ENCODE results near the gene DIAPH3.
"Not testable (repeated sequence)": the region's sequence is repeated elsewhere in the genome, so short reads cannot be mapped to it uniquely, and the experiment has no call there.

The DIAPH3 gene

DNA sequence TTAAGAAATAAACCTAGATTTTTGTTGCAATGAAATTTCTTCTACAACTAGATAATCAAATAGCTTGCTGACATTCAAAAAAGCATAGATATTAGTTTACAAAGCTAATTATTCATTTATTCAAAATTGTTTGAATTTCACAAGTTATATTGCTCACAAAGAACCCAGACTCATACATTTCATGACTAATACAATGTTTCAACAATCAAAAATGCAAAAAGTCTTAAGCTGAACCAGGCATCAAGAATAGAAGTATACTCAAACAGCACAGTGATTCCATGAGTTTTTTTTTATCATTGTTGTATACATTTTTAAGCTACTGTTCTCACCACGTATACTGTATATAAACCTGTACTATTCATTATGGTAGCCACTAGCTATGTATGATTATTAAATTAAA lies 51.0 kb downstream of the DIAPH3 start:
- intact Hi-C loops (cut with DNase I): no loop called here
- DNase-seq: no peak

DNA sequence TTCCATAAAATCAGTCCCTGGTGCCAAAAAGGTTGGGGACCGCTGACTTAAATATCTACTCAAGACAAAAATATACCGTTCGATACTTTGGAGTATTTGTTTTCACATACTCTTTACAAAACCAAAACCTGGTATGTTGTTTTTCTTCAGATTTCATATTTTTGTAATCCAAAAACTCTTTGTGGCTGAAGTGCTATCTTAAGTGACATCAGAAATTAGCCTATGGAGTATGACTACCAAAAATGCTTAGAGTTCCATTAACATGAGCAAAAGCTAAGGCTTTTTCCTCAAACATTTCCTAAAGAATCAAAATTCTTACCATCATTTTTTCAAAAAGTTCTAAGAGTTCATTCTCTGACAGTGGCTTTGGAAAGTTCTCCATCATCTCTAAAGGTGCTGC lies 52.0 kb downstream of the DIAPH3 start:
- intact Hi-C loops (cut with DNase I): no loop called here
- no peak for DNase-seq

DNA sequence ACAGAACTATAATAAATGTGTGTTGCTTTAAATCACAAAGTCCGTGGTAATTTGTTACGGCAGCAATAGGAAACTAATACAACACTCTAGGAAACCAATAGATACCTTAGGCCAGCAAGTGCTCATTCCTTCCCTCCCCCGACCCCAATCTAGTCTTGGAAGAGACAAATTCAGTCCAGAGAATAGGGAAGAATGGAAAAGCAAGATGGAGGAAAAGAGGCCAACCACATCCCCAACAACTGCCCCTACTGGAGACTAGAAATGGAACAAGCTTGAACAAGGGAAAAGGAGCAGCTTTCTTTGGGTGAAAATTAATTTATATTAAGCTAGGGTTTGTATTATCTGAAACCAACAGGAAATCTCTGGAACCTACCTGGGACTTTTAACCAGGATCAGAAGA lies 54.4 kb downstream of the DIAPH3 start:
- DNase-seq: no peak
- intact Hi-C loops (cut with DNase I): no loop called here

DNA sequence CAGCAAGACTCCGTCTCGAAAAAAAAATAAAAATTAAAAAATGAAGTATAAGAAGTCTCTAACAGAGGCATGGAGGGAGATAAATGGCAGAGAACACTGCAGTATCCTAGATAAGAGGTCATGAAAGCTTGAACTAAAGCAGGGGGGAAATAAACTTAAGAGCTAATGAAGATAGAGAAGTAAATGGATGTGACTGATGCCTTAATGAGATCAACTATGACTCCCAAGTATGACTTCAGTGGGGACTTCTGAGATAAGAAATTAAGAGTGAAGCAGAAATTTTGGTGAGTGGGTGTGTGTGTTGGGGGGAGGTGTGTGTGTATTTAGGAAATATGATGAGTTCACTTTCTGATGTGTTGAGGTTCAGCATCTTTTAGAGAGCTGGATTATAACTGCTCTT lies 55.1 kb downstream of the DIAPH3 start:
- intact Hi-C loops (cut with DNase I): no loop called here
- no peak for DNase-seq

DNA sequence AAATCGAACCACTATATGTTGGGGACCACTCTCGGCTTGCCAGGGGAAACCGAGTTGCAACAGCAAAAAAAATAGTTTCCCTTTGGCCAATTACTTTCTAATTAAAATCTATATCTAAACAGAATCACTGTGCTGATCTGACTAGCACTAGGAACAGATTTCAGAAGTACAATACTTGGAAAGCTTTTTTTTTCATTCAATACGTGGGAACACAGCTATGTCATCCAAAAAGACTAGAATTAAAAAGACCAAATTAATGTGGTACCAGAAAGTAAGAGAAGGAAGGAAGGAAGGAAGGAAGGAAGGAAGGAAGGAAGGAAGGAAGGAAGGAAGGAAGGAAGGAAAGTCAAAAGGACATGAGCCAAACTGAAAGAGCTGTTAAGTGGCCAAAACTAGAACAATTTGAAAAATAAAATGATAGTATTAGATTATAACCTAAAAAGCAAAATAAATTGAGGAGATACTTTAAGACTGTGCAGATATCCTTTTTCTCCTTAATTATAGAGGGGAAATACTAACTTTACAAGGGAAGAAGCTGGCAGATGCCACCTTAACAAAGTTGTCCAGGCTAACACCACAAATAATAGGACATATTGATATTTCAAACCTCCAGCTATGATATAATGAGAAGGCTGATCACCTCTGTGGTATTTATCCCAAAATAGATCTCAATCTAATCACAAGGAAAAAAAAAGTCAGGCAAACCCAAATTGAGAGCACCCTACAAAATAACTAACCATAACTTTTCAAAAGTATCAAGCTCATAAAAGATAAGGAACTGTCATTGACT lies 63.9 kb downstream of the DIAPH3 start:
- DNase-seq: no peak
- intact Hi-C loops (cut with DNase I): no loop called here

DNA sequence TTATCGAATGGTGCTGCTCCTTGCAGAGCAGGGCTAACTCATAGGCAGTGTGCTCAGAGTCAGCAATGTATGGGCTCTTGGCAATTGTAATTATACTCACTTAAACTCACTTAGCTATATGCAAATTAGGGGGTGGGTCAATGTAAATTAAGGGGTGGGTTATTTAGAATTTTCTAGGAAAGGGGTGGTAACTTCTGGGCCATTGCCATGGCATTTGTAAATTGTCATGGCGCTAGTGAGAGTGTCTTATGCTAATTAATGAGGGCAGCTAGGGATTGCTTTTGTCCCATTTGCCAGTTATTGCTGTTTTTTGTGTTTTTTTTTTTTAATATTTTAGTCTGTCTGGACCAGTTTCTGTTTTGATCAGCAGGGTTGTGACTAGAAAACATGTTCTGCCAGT lies 68.4 kb downstream of the DIAPH3 start:
- intact Hi-C loops (cut with DNase I): no loop called here
- no peak for DNase-seq

DNA sequence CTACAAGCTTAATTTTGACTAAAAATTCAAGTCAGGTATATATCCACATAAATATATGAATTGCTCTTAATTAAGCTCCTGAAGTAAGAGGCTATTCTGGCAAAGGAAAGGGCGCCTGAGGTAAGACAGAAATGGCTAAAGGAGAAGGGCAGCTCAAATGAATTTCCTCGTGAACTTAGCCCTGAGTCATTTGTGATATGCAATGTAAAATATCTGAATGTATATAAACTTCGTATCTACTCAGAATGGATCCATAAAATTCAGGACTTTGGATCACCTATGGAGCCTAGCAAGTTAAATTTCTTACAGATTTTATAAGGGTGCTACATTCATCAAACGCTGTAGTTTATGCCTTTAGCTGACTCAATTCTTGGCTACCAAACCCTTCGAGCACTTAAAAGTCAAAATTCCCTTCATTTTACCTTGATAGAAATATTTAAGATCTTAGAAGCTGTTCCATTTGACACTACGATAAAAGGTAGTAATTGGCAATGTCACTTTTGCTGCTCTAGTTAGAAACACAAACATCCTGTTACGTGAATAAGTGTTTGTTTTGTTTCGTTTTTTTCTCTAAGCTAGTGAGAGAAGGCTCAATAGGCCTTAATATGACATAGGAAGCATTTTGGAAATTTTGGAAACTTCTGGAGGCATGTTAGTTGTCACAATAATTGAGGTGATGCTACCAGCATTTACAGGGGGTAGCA lies 69.2 kb downstream of the DIAPH3 start:
- intact Hi-C loops (cut with DNase I): no loop called here

DNA sequence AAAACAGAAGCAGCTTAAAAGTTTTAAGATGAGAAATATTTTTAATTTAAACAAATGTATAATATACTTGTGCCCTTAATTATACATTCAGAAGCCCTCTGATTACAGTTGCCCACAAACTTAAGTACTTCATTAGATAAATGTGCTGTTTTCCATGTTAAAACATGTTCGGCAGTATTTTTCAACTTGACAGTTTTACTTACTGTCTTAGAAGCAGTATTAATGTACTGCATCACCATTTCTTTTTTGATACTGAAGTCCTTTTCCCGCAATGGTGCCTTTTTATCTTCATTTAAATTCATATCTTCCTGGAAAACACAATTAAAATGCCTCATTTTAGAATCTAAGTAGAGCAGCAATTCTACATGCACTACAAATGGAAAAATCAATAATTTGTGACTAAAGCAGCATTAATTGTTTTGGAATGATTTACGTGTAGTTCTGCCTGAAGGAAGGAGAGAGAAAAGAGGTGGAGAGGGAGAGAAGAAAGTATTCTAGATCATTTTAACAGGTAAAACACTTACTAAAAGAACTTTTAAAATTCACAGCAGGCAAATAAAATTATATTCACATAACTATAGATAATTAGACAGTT lies 70.2 kb downstream of the DIAPH3 start:
- intact Hi-C loops (cut with DNase I): no loop called here
- DNase-seq: no peak

More for the DNA sequence above, 69.2 kb downstream of the DIAPH3 start:
- DNase-seq: no peak

DNA sequence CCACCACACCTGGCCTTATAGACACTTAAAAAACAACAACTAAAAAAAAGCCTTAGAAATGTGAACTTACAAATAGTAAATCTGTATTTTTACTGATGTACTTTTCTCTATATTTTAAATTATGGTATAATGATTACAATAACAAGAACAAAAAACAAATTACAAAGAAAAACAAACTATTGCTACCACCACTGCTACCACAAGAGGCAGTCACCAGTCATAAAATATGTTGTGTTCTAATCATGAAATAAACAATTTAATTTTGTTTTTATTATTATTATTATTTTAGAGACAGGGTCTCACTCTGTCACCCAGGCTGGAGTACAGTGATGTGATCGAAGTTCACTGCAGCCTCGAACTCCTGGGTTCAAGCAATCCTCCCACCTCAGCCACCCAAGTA lies 72.2 kb downstream of the DIAPH3 start:
- intact Hi-C loops (cut with DNase I): no loop called here
- DNase-seq: no peak

DNA sequence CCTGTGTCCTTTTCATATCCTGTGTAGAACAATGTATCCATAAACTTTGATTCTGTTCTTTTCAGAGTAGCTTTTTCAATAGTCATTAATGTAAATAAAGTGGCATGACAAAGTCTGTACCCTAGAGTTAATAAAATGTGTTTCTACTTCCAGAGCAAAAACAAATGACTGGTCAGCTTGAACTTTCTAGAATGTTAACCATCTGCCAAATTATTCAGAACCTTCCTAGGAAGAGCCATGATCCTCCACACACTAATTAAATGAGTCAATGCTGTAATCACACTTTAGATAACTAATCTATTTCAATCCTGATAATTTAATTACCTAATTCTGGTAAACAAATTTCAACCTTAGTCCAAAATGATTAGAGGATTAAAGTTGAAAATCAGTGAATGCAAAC lies 73.2 kb downstream of the DIAPH3 start:
- intact Hi-C loops (cut with DNase I): no loop called here
- DNase-seq: no peak

DNA sequence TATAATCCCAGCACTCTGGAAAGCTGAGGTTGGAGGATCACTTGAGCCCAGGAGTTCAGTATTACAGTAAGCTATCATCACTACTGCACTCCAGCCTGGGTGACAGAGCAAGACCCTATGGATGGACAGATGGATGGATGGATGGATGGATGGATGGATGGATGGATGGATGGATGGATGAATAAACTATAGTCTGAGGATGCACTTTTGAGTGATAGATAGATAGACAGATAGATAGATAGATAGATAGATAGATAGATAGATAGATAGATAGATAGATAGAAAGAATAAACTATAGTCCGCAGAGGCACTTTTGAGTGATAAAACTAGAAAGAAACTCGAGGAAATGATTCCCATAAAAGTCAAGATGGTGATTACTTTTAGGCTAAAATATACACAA lies 79.9 kb downstream of the DIAPH3 start:
- intact Hi-C loops (cut with DNase I); DNase-seq: not testable (repeated sequence)

DNA sequence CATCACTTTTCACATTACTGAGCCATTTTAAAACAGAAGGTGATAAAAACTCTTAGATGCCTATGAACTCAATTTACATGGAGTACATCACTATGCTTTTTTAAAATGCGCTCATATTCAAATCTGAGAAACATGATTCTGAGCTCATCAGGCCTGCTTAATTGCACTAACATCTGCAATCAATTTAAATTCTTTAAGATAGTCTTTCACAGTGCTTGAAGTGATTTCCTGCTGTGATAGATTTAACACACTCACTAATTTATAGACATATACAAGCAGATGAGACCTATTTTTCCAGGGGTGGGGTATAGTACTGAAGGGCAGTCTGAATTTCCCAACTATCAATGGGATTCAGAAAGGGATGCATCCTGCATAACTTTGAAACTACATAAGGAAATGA lies 82.9 kb downstream of the DIAPH3 start:
- no peak for DNase-seq

DNA sequence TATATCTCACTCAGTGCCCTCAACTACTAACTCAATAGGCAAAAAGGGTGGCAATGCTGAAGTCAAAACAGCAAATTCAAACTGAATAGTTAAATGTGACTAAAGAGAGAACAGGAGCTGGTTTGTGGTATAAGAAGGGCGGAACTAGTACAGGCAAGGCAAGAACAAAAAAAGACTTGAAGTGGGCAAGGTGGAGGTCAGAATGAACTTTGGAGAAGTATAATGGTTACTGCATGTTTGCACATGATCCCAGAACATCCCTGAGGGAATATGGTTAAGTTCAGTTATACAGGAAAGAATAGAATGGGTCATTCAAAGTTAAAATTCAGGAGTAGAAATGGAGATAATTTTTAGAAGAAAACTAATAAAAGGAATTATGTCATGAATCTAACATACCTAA lies 85.5 kb downstream of the DIAPH3 start:
- intact Hi-C loops (cut with DNase I): no loop called here
- DNase-seq: no peak

More for the DNA sequence above, 82.9 kb downstream of the DIAPH3 start:
- intact Hi-C loops (cut with DNase I): no loop called here

DNA sequence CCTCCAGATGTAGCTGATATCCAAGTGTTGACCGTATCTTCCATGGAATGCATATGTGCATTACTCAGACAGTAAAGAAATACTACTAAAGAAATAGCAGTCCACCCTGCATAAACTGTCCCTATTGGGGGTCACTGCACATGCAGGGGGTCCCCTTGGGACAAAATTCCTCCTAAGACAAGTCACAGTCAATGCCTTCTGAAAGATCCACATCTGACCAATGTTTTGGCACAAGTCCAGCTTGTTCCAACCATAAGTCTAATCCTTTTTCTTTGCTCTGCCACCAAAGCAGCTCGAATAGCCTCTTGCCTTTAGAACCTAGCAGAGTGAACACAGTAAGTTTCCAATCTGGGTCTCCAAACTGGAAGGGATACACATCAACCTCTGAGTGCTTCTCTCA lies 87.9 kb downstream of the DIAPH3 start:
- intact Hi-C loops (cut with DNase I): no loop called here
- no peak for DNase-seq

DNA sequence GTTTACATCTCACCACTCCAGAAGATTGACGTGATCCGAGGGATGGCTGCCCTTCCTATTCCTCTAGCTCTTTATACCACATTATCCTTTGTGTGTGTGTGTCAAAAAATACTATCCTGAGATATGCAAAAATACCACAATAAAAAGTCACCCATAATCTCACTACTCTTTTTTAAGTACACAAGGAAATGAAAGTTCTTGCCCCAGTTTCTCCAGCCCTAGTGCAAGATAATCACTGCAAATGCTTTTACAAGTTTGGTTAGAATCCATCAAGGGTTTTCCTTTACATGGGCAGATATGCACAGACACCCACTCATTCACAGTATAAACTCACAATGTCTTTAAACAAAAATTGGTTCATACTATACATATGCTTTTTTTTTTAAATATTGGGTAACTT lies 89.3 kb downstream of the DIAPH3 start:
- no peak for DNase-seq
- intact Hi-C loops (cut with DNase I): no loop called here

DNA sequence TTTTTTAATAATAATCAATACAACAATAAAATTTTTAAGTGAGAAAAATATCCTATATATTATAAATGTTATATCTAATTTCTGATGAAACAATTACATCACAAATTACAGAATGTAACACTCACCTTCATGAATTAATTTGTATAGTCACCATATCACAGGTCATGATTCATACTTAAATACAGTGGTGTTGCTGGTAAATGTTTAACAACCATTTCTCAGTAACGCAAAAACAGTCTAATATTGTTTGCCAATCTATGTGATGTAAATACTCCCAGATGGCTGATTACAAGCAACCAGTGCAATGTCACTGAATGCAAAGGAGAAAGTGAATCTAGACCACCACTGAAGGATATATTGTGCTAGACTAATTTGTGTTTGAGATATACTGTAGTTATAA lies 97.5 kb downstream of the DIAPH3 start:
- no peak for DNase-seq
- intact Hi-C loops (cut with DNase I): no loop called here

DNA sequence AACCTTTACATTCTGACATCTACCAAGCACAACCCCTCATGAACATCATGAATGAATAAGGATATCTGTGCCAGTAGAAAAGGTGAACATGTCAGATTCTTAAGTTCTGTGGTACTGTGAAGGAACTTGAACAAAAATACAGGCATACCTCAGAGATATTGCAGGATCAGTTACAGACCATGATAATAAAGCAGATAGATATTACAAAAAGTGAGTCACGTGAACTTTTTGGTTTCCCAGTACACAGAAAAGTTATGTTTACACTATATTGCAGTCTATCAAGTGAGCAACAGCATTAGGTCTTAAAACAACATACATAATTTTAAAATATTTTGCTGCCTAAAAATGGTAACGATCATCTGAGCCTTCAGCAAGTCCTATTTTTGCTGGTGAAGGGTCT lies 101.2 kb downstream of the DIAPH3 start:
- DNase-seq: no peak
- intact Hi-C loops (cut with DNase I): no loop called here

DNA sequence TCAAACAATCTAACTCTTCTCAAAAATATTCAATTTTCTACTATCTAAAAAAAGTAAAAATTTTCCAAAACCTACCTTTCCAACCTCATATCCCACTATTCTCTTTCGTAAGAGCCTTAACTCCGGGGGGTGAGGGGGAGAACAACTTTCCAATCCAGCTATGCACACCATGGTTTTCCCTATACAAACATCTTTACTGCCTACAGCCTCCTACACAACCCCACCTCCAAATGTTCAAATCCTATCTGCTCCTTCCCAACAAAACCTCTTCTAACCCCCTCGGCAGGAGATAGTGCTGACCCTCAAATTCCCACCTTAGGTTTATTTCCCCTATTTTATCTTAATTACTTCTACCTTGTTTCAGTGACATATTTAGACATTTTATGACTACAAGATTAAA lies 102.0 kb downstream of the DIAPH3 start:
- no peak for DNase-seq
- intact Hi-C loops (cut with DNase I): no loop called here

DNA sequence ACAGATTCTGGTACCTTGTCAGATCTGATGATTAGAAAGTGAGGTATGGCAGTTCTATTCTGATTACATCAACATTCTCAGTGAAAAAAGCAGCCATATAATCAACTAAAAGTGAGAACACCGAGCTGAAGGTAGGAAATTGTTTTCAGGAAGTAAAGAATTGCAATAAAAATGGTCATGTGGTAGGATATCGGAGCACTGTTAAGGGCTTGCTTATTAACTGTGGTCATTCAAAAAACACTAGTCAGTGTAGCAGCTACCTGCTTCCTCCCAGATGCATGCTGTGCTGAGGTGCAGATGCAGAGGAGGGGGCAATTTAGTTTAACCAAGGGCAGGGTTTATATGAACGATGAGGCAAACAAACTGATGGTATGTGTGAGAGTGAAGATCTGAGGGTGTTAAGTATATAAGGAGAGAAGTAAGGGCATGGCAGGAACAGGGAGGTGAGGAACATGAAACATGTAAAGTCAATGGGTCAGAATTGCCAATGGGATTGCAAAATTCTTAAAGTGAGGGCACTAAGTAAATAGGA lies 111.9 kb downstream of the DIAPH3 start:
- DNase-seq: no peak
- intact Hi-C loops (cut with DNase I): no loop called here

DNA sequence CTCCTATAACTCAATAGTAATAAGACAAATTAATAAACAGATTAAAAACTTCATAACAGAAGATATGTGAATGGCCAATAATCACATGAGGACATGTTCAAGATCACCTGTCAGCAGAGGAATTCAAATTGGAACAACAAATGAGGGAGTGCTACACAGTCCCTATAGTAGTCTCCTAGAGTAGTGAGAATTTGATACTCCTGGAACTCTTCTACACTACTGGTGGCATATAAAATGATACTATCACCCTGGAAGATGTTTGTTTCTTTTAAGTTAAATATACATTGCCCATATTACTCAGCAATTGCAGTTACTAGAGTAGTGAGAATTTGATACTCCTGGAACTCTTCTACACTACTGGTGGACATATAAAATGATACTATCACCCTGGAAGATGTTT lies 115.4 kb downstream of the DIAPH3 start:
- intact Hi-C loops (cut with DNase I); DNase-seq: not testable (repeated sequence)

Data from head of caudate nucleus (tissue), 42 donors.